Activated CD4-positive, alpha-beta T cell treated with anti-CD3 and anti-CD28 coated beads, Interleukin-2, amount 10 ng/mL, durations not matched to agents 7 days and 5 days (primary cell): ENCODE data around the gene EME2. TPM values are rescaled to one million over a fixed set of nuclear protein-coding genes. Genes with fewer than 3 reads are reported as not detected.
A peak's percentile ranks its signal among the peaks of the same experiment; 100 is the strongest.
"Not testable (repeated sequence)": the region's sequence is repeated elsewhere in the genome, so short reads cannot be mapped to it uniquely, and the experiment has no call there.

ENCODE experiments used
- CTCF ChIA-PET: fragments of 350-600 bp; sonication (Branson Sonifier 250); formaldehyde crosslinking; loops from one replicate; lab custom pipeline; 2021; ENCODE audit warnings: antibody characterized with exemption; lab: Charles Lee
- POLR2A ChIA-PET: fragments of 350-600 bp; sonication (Branson Sonifier 250); formaldehyde crosslinking; loops from one replicate; lab custom pipeline; 2021; ENCODE audit warnings: antibody characterized with exemption; lab: Charles Lee
- DNase-seq: peaks from one replicate; pipeline ENCODE4 v3.0.0-alpha.2; 2020
- H3K27ac Mint-ChIP-seq: one replicate; pipeline ENCODE4 v1.8.0; 2021; ENCODE audit warnings: mild to moderate bottlenecking, moderate library complexity, mixed read lengths
- H3K27me3 Mint-ChIP-seq: one replicate; pipeline ENCODE4 v1.8.0; 2021; ENCODE audit warnings: mixed read lengths
- H3K36me3 Mint-ChIP-seq: one replicate; pipeline ENCODE4 v1.8.0; 2021; ENCODE audit warnings: low read depth, mixed read lengths
- H3K4me1 Mint-ChIP-seq: one replicate; pipeline ENCODE4 v1.8.0; 2021; ENCODE audit warnings: mixed read lengths
- H3K4me3 Mint-ChIP-seq: one replicate; pipeline ENCODE4 v1.8.0; 2021; ENCODE audit warnings: mild to moderate bottlenecking, moderate library complexity, mixed read lengths
- H3K9me3 Mint-ChIP-seq: one replicate; pipeline ENCODE4 v1.8.0; 2021; ENCODE audit warnings: mixed read lengths
- total RNA-seq, 2 experiments: library from RNA; stranded (reverse); gene quantifications; one replicate each; pipeline ENCODE4 v1.2.3, GENCODE V29; 2021

The EME2 gene
- total RNA-seq, 2 experiments from 2014 or later = 28.7 to 33.4 TPM

DNA sequence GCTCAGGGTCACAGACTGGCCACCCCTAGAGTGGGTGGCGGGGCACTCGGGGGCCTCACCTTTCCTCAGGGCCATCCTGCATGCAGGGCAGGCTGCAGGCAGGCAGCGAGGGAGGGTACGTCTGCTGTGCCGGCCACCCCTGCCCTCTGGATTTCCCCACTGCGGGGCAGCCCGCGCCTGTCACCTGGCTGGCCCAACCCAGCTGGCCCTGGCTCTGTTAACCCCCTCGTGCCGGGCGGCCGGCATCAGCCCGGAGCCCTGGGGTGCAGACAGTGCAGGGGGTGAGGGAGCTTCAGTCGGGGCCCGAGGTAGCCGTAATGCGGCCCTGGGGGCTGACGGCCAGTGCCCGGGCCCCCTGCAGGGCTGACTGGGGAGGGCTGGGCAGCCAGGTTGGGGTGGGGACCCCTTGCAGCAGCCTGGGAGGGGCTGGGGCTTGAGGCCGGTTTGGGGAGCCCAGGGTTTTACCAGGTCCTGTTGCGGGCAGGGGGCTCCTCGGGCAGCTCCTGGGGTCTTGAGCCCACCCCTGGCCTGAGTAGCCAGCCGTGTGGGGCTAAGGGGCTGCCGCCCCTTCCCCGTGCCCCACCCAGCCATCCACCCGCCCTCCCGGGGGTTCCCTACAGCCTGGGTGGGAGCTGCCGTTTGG lies 21.1 kb downstream of the EME2 start, which contains the start of gene IGFALS:
Gene IGFALS (minus strand): TSS at position 128 of the 643 bp plus-strand sequence. CDS start 53 bp downstream, at position 75.
- no peak for DNase-seq
- H3K4me1 Mint-ChIP-seq = no peaks in the 10 kb centered on the region
- ChIA-PET POLR2A (no interaction called here), CTCF (interaction anchor here (0.6 kb wide), 1 partner anchor 109 kb away, joined by 4 read pairs; no protein-coding TSS in a partner anchor)
- peaks cover 12% of the 10 kb centered on the region for H3K36me3 Mint-ChIP-seq
- peaks cover 3% of the 10 kb centered on the region for H3K9me3 Mint-ChIP-seq
- no peaks in the 10 kb centered on the region for H3K27me3 Mint-ChIP-seq
- H3K27ac Mint-ChIP-seq = no peak within 1 kb of the TSS
- H3K4me3 Mint-ChIP-seq = no peak within 1 kb of the TSS

DNA sequence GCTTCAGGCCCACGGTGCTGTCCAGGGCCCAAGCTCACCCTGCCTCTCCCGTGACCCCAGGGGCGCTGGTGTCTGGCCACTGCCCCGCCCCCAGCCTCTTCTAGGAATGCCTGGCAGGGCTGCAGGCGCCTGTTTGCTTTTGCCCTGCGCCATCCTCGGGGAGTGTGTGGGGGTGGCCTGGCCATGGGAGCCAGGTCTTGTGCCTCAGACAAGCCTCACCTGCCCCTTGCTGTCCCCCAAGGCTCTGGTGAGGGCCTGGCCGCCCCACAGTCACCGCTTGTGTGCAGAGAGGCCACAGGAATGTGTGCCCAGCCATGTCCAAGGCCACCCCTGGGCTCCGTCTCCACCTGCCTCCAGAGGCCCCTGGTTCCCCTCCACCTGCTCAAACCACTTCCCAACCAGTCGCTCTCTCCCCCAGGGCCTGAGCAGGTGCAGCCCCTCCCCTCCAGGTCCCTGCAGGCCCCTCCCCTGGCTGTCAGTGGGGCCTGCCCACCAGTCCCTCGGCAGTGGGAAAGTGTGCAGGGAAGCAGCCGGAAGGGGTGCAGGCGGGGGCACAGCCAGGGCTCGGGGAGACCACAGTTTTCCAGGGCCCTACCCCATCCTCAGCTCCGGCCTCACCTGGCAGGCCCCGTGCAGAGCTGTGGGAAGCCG lies 21.7 kb downstream of the EME2 start:
- POLR2A ChIA-PET = no interaction called here
- peaks cover 8% of the 10 kb centered on the region for H3K9me3 Mint-ChIP-seq
- no peaks in the 10 kb centered on the region for H3K4me1 Mint-ChIP-seq
- peaks cover 12% of the 10 kb centered on the region for H3K36me3 Mint-ChIP-seq
- no peak overlapping the region for H3K27ac Mint-ChIP-seq
- H3K4me3 Mint-ChIP-seq = no peak overlapping the region
- CTCF ChIA-PET = no interaction called here
- no peak for DNase-seq
- no peaks in the 10 kb centered on the region for H3K27me3 Mint-ChIP-seq

DNA sequence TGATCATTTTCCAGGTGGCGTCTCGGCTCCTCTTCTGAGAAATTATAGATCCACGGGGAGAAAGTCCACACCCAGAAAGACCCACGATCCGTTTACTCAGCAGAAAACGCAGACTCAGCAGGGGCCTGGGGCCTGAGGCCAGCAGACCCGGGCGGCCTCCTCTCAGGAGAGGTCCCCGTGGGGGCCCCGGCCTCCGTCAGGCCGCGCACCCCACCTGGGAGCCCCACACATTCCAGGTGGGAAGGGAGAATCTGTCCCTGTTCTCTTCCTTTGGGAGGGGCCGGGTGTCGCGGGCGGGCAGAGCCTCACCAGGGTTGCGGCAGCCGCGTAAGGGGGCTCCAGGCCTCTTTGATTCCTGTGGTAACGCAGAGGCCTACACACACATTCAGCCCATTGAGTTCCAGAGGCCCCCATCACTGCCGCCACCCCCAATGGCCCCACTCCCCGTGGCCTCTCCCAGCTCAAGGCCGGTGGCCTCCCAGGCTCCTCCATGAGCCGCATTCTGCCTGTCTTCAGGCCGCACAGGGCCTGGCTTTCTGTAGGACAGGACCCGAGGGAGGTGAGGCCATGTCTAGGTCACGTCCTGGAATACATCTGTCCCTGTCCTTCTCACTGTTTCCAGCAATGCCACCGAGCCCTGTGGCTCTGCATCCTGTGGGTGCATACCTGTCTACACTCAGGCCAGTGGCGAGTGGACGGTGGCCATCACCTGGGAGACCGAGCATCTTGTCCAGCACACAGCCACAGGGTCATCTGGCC lies 22.5 kb downstream of the EME2 start:
- Mint-ChIP-seq H3K4me3 (no peak overlapping the region), H3K9me3 (peaks cover 12% of the 10 kb centered on the region), H3K36me3 (peaks cover 15% of the 10 kb centered on the region), H3K27ac (no peak overlapping the region), H3K27me3 (no peaks in the 10 kb centered on the region), H3K4me1 (no peaks in the 10 kb centered on the region)
- CTCF ChIA-PET = no interaction called here
- POLR2A ChIA-PET = no interaction called here
- no peak for DNase-seq

DNA sequence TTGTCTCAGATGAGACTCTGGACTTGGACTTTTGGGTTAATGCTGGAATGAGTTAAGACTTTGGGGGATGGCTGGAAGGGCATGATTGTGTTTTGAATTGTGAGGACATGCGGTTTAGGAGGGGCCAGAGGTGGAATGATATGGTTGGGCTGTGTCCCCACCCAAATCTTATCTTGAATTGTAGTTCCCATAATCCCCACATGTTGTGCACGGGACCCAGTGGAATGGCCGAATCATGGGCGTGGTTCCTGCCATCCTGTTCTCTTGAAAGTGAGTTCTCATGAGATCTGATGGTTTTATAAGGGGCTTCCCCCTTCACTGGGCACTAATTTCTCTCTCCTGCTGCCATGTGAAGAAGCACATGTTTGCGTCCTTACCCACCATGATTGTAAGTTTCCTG lies 26.7 kb downstream of the EME2 start:
- peaks cover 19% of the 10 kb centered on the region for H3K36me3 Mint-ChIP-seq
- CTCF ChIA-PET, H3K27me3 Mint-ChIP-seq, H3K27ac Mint-ChIP-seq, H3K4me3 Mint-ChIP-seq, POLR2A ChIA-PET, DNase-seq, H3K4me1 Mint-ChIP-seq: not testable (repeated sequence)
- peaks cover 19% of the 10 kb centered on the region for H3K9me3 Mint-ChIP-seq

DNA sequence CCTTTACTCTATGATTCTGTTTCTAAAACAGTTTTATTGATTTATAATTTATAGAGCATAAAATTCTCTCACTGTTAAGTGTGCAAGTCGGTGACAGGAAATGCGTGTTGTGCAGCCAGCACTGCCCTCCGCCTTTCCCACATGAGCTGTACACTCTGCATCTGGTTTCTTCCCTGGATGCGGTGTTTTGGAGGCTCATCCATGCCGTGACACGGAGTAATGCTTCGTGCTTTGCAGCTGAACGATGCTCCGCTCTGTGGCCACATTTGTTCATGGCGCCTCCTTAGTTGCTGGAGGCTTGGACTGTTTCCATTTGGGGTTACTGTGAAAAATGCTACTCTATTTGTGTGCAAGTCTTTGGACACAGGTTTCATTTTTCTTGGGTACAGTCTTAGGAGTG lies 28.1 kb downstream of the EME2 start:
- Mint-ChIP-seq H3K36me3 (peaks cover 21% of the 10 kb centered on the region), H3K9me3 (peaks cover 19% of the 10 kb centered on the region), H3K4me3 (no peak overlapping the region), H3K4me1 (no peaks in the 10 kb centered on the region), H3K27ac (no peak overlapping the region), H3K27me3 (no peaks in the 10 kb centered on the region)
- CTCF ChIA-PET = no interaction called here
- POLR2A ChIA-PET = no interaction called here
- DNase-seq = no peak

DNA sequence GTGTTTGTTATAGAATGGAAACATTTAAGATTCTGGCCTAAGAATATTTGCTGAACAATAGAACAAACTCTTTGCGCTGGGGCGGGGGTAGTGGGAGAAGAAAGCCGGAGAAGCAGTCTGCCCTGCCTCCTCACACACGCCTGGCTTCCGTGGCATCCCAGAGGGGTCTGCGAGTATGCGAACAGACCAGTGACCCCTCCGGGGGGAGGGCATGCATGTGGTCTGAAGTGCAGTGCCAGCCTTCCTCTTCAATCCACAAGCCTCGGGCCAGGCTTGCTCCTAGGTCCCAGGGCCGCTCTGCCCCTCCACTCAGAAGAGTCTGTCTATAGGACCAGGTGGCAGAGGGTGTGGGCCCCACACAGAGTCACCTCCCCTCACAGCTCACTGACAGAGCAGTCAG lies 35.0 kb downstream of the EME2 start:
- POLR2A ChIA-PET = no interaction called here
- no peak for DNase-seq
- Mint-ChIP-seq H3K4me3 (no peak overlapping the region), H3K9me3 (peaks cover 2% of the 10 kb centered on the region), H3K27me3 (no peaks in the 10 kb centered on the region), H3K36me3 (peaks cover 20% of the 10 kb centered on the region), H3K4me1 (peaks cover 2% of the 10 kb centered on the region), H3K27ac (no peak overlapping the region)
- CTCF ChIA-PET = no interaction called here

DNA sequence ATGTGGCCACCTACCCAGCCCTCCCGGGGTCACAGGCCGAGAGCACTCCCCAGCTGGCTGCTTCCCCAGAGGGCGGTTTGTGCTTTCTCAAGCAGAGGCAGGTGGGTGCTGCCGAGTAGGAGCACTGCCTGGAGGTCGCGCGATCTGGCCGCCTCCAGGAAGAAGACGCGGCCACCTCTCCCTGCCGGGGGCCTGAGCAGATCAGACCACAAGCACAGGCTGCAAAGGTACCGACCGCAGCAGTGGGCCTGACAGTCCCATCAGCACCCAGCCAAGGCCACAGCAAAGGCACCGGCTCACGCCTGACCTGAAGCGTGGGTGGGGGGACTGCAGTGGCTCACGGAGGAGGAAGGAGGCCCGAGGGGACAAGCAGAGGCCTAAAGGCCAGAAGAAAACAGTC lies 36.1 kb downstream of the EME2 start:
- ChIA-PET POLR2A (no interaction called here), CTCF (no interaction called here)
- Mint-ChIP-seq H3K9me3 (peaks cover 2% of the 10 kb centered on the region), H3K27me3 (no peaks in the 10 kb centered on the region), H3K4me1 (peaks cover 5% of the 10 kb centered on the region), H3K27ac (no peak overlapping the region), H3K36me3 (peaks cover 23% of the 10 kb centered on the region), H3K4me3 (no peak overlapping the region)
- no peak for DNase-seq

DNA sequence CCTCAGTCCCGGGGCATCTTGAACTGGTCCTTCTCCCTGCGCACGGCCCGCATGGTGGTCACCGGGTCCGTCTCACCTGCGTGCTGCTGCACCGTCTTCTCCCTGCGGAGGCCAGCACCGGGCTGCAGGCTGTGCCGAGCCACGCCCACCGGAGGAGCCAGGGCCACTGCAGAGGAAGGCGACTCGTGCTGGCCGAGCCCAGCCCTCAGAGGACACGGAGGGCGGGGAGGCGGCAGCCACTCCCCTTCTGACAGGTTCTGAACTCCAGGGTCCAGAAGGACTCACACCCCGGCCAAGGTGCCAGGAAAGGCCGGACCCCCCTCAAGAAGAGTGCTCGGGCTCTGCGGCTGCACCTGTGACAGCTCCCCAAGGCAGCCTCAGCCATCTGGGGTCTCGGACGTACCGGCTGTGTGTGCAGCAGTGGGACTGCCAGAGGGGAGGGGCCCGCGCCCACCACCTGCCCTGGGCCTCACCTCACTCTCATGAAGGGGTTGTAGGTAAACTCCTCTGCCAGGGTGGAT lies 36.7 kb downstream of the EME2 start:
- CTCF ChIA-PET = no interaction called here
- POLR2A ChIA-PET = no interaction called here
- H3K27ac Mint-ChIP-seq = no peak overlapping the region
- no peaks in the 10 kb centered on the region for H3K27me3 Mint-ChIP-seq
- DNase-seq = no peak
- H3K4me1 Mint-ChIP-seq = peaks cover 5% of the 10 kb centered on the region
- no peak overlapping the region for H3K4me3 Mint-ChIP-seq
- peaks cover 25% of the 10 kb centered on the region for H3K36me3 Mint-ChIP-seq
- peaks cover 2% of the 10 kb centered on the region for H3K9me3 Mint-ChIP-seq

DNA sequence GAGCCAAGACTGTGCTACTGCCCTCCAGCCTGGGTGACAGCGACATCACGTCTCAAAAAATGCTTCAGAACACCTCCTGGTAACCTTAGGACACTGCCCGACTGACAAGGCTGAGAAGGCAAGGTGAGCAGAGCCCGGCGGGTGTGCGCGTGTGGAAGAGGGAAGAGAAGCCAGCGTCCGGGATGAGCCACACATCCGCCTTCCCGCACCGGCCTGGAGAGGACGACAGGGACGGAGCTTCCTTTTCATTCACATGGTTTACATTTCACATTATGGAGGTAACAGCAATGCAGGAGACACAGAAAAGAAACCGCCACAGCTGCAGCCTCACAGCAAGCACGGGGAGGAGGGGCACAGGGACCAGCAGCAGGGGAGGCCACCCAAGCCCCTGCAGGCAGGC lies 37.5 kb downstream of the EME2 start:
- Mint-ChIP-seq H3K27ac (no peak overlapping the region), H3K36me3 (peaks cover 26% of the 10 kb centered on the region), H3K27me3 (no peaks in the 10 kb centered on the region), H3K4me1 (peaks cover 5% of the 10 kb centered on the region), H3K9me3 (peaks cover 2% of the 10 kb centered on the region), H3K4me3 (no peak overlapping the region)
- ChIA-PET POLR2A (no interaction called here), CTCF (interaction anchor here (1.1 kb wide), 1 partner anchor 27 kb away, joined by 3 read pairs; the partner anchor contains the start of genes NUBP2 and SPSB3)
- no peak for DNase-seq

DNA sequence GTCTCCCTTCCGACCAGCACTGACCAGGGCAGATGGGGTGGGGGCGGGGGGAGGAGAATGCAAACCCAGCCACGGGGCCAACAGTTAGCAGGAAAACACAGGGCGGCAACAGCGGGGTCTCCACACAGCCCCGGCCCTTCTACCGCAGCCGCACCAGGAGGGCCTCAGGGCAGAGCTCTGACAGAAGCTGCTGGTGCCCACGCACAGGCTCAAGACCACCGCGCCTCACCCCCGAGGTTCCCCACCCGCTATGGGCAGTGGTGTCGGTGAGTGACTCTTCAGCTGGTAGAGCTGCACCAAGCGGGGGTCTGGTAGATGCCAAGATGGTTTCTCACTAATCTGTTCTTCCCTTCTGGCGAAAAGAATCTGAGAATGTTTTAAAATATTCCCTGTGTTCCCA lies 37.9 kb downstream of the EME2 start:
- POLR2A ChIA-PET = no interaction called here

DNA sequence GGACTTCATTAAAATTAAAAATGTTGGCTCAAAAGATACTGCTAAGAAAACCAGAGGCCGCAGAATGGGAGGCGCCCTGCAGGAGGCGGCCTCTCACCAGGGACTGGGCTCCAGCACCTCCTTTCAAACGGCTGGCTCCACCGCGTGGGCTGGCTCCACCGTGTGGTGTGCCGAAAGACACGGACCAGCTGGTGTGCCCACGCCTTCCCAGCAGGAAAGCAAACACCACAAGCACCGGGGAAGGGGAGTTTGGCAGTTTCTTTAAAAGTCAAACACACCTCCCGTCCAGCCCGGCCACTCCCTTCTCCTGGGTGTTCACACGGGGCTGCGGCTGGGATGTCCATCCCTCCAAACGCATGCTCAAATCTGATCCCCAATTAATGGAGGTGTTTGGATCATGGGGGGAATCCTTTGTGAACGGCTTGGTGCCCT lies 40.1 kb downstream of the EME2 start:
- H3K36me3 Mint-ChIP-seq = peaks cover 17% of the 10 kb centered on the region

More for the DNA sequence above, 37.9 kb downstream of the EME2 start:
- CTCF ChIA-PET = interaction anchor here (1.0 to 1.1 kb wide), 2 partner anchors 28 kb away, joined by 3 read pairs; partner anchors contain the start of genes NUBP2 and SPSB3
- Mint-ChIP-seq H3K4me1 (peaks cover 5% of the 10 kb centered on the region), H3K9me3 (peaks cover 2% of the 10 kb centered on the region), H3K4me3 (no peak overlapping the region), H3K36me3 (peaks cover 29% of the 10 kb centered on the region), H3K27me3 (no peaks in the 10 kb centered on the region), H3K27ac (no peak overlapping the region)
- DNase-seq = no peak

DNA sequence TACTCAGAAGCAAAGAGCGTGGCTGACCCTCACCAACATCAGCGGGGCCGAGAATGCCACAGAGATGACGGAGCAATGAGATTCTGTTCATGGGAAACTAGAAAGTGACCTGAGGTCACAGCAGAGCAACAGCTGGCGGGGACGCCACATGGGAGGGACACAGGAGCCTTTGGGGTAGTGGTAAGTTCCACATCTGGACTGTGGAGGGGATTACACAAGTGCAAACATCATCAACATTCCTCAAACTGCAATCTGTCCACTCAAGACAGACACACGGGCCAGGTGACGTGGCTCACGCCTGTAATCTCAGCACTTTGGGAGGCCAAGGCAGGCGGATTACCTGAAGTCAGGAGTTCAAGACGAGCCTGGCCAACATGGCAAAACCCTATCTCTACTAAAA lies 42.9 kb downstream of the EME2 start:
- POLR2A ChIA-PET = no interaction called here
- peaks cover 5% of the 10 kb centered on the region for H3K4me1 Mint-ChIP-seq

More for the DNA sequence above, 40.1 kb downstream of the EME2 start:
- DNase-seq = peak; percentile 54
- CTCF ChIA-PET = interaction anchor here (1.4 kb wide), 1 partner anchor 30 kb away, joined by 3 read pairs; the partner anchor contains the start of gene NUBP2
- no peaks in the 10 kb centered on the region for H3K27me3 Mint-ChIP-seq
- H3K4me3 Mint-ChIP-seq = no peak overlapping the region
- H3K4me1 Mint-ChIP-seq = peaks cover 5% of the 10 kb centered on the region
- no peaks in the 10 kb centered on the region for H3K9me3 Mint-ChIP-seq
- H3K27ac Mint-ChIP-seq = peak overlapping the region; percentile 0
- POLR2A ChIA-PET = no interaction called here

More for the DNA sequence above, 42.9 kb downstream of the EME2 start:
- no peak overlapping the region for H3K4me3 Mint-ChIP-seq
- H3K27me3 Mint-ChIP-seq = no peaks in the 10 kb centered on the region
- H3K9me3 Mint-ChIP-seq = no peaks in the 10 kb centered on the region
- no peak for DNase-seq
- CTCF ChIA-PET = no interaction called here
- H3K27ac Mint-ChIP-seq = no peak overlapping the region
- peaks cover 12% of the 10 kb centered on the region for H3K36me3 Mint-ChIP-seq
